ENCODE results near the gene SPINT3. TPM values are rescaled to one million over a fixed set of nuclear protein-coding genes. Genes with fewer than 3 reads are reported as not detected.
"Not testable (repeated sequence)": the region's sequence is repeated elsewhere in the genome, so short reads cannot be mapped to it uniquely, and the experiment has no call there.

The SPINT3 gene
- total RNA-seq, 1 donor from 2014 or later, result not detected

GRCh38 chr20:45503403-45503802 is 12.0 kb downstream of the SPINT3 start:
- DNase-seq (ENCODE audit: low spot score), result no peak

- DNase-seq (ENCODE audit: low spot score), result no peak
Measured at GRCh38 chr20:45502561-45502960, 12.9 kb downstream of the SPINT3 start.

GRCh38 chr20:45501600-45501999 is 13.8 kb downstream of the SPINT3 start:
- no peak for DNase-seq (ENCODE audit: low spot score)

- DNase-seq (ENCODE audit: low spot score), result no peak
Measured at GRCh38 chr20:45500022-45500421, 15.4 kb downstream of the SPINT3 start.

- no peak for DNase-seq (ENCODE audit: low spot score)
Measured at GRCh38 chr20:45497971-45498494, 17.4 kb downstream of the SPINT3 start.

GRCh38 chr20:45496166-45496565 is 19.3 kb downstream of the SPINT3 start:
- no peak for DNase-seq (ENCODE audit: low spot score)

GRCh38 chr20:45495501-45495941 is 19.9 kb downstream of the SPINT3 start:
- DNase-seq (ENCODE audit: low spot score), result no peak

GRCh38 chr20:45489083-45489531 is 26.3 kb downstream of the SPINT3 start:
- DNase-seq (ENCODE audit: low spot score), result no peak

- DNase-seq (ENCODE audit: low spot score), result no peak
Measured at GRCh38 chr20:45487231-45487635, 28.2 kb downstream of the SPINT3 start.

- no peak for DNase-seq (ENCODE audit: low spot score)
Measured at GRCh38 chr20:45485388-45485787, 30.0 kb downstream of the SPINT3 start.

- no peak for DNase-seq (ENCODE audit: low spot score)
Measured at GRCh38 chr20:45484676-45485075, 30.7 kb downstream of the SPINT3 start.

GRCh38 chr20:45479822-45480221 is 35.6 kb downstream of the SPINT3 start:
- DNase-seq (ENCODE audit: low spot score), result no peak

- peak; percentile 73 for DNase-seq (ENCODE audit: low spot score)
Measured at GRCh38 chr20:45477530-45478148, 37.8 kb downstream of the SPINT3 start.

GRCh38 chr20:45472286-45472685 is 43.1 kb downstream of the SPINT3 start:
- DNase-seq (ENCODE audit: low spot score), result not testable (repeated sequence)

- no peak for DNase-seq (ENCODE audit: low spot score)
Measured at GRCh38 chr20:45470937-45471336, 44.5 kb downstream of the SPINT3 start.

- DNase-seq (ENCODE audit: low spot score), result peak; percentile 89
Measured at GRCh38 chr20:45470262-45470931, 45.0 kb downstream of the SPINT3 start.

- DNase-seq (ENCODE audit: low spot score), result peak; percentile 88
Measured at GRCh38 chr20:45469336-45470261, 45.8 kb downstream of the SPINT3 start, which contains the start of gene WFDC2. Gene WFDC2 (plus strand): TSS chr20:45469753. CDS start chr20:45469782, 29 bp downstream.

- no peak for DNase-seq (ENCODE audit: low spot score)
Measured at GRCh38 chr20:45467861-45468260, 47.6 kb downstream of the SPINT3 start.

- DNase-seq (ENCODE audit: low spot score), result no peak
Measured at GRCh38 chr20:45467172-45467571, 48.2 kb downstream of the SPINT3 start.

GRCh38 chr20:45465491-45466266 is 49.7 kb downstream of the SPINT3 start:
- no peak for DNase-seq (ENCODE audit: low spot score)

GRCh38 chr20:45463709-45464108 is 51.7 kb downstream of the SPINT3 start:
- DNase-seq (ENCODE audit: low spot score), result no peak

Data from mesenteric fat pad (tissue), 1 donor.